ENCODE data around the gene RIPOR3. TPM values are rescaled to one million over a fixed set of nuclear protein-coding genes. Genes with fewer than 3 reads are reported as not detected.

The RIPOR3 gene
- total and polyA plus RNA-seq, 9 of the 15 experiments (the other 6 are each of a cell fraction or from before 2014, with no cell fraction given), result 3.3 to 62.7 (median 21.4) TPM

DNA sequence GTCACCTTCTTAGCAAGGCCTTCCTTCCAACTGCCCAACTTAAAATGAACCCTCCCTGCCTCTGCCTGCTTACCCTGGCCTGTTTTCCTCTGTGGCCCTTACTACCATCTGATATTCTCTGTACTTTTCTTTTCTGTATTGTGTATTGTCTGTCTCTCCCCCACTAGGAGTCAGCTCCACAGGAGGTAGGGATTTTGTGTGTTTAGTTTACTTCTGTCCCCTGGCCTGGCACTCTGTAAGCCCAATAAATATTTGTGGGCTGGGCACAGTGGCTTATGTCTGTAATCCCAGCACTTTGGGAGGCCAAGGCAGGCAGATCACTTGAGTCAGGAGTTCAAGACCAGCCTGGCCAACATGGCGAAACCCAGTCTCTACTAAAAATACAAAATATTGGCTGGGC, 72.8 kb downstream of the RIPOR3 start:
- intact Hi-C loops (cut with micrococcal nuclease) (no loop called here), in situ Hi-C loops (cut with MboI) (no loop called here)
- Histone ChIP-seq H3K27me3 (ENCODE audit: control insufficient read depth in 2 of 2, insufficient read depth in 2 of 2, low read length in 2 of 2) (no peaks in the 10 kb centered on the region), H3K4me2 (ENCODE audit: insufficient read depth, low read length) (no peak overlapping the region), H3K36me3 (ENCODE audit: control insufficient read depth, insufficient read depth, low read length) (peaks cover 81% of the 10 kb centered on the region), H3K9me1 (ENCODE audit: control insufficient read depth, insufficient read depth, low read length) (no peaks in the 10 kb centered on the region), H3K9me3 (replicated peaks; ENCODE audit: control insufficient read depth, insufficient read depth, low read depth, low read length) (no peaks in the 10 kb centered on the region), H3K4me3 (no peak overlapping the region), H3K4me1 (replicated peaks in 1 of 2; ENCODE audit: control insufficient read depth in 2 of 2, insufficient read depth in 2 of 2, low read length in 2 of 2) (0 out of 5 replicates have a peak, but pooled peaks cover 0 to 4% of the 10 kb centered on the region in 2 experiments), H2AFZ (ENCODE audit: low read depth, low read length) (no peak overlapping the region), H3K79me2 (ENCODE audit: control insufficient read depth, insufficient read depth, low read length) (no peaks in the 10 kb centered on the region), H3K9ac (ENCODE audit: insufficient read depth in 1 of 2, low read depth in 2 of 2, low read length in 2 of 2) (no peak overlapping the region), H3K27ac (ENCODE audit: extremely low read depth, low read depth, low read length) (no peak overlapping the region), H4K20me1 (replicated peaks; ENCODE audit: control insufficient read depth, insufficient read depth, low read length) (no peaks in the 10 kb centered on the region)
- no TSS peak for BruUV-seq (replicated peaks)
- ChIA-PET POLR2A (no interaction called here), CTCF (ENCODE audit: low intra/inter-chr PET ratio) (no interaction called here)
- DNase-seq (ENCODE audit: extremely low read depth in 1 of 4, low spot score in 3 of 4) (no peak), FAIRE-seq (no peak), ATAC-seq (no peak)
- no peak for TF ChIP-seq DPF2 (IDR thresholded peaks at IDR 0.05)
- TF ChIP-seq, protein P1, sequence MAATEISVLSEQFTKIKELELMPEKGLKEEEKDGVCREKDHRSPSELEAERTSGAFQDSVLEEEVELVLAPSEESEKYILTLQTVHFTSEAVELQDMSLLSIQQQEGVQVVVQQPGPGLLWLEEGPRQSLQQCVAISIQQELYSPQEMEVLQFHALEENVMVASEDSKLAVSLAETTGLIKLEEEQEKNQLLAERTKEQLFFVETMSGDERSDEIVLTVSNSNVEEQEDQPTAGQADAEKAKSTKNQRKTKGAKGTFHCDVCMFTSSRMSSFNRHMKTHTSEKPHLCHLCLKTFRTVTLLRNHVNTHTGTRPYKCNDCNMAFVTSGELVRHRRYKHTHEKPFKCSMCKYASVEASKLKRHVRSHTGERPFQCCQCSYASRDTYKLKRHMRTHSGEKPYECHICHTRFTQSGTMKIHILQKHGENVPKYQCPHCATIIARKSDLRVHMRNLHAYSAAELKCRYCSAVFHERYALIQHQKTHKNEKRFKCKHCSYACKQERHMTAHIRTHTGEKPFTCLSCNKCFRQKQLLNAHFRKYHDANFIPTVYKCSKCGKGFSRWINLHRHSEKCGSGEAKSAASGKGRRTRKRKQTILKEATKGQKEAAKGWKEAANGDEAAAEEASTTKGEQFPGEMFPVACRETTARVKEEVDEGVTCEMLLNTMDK (IDR thresholded peaks at IDR 0.05; ENCODE audit: borderline replicate concordance, insufficient read depth, low read depth, low read length, poor library complexity, severe bottlenecking), result no peak
- TF ChIP-seq, protein P2, sequence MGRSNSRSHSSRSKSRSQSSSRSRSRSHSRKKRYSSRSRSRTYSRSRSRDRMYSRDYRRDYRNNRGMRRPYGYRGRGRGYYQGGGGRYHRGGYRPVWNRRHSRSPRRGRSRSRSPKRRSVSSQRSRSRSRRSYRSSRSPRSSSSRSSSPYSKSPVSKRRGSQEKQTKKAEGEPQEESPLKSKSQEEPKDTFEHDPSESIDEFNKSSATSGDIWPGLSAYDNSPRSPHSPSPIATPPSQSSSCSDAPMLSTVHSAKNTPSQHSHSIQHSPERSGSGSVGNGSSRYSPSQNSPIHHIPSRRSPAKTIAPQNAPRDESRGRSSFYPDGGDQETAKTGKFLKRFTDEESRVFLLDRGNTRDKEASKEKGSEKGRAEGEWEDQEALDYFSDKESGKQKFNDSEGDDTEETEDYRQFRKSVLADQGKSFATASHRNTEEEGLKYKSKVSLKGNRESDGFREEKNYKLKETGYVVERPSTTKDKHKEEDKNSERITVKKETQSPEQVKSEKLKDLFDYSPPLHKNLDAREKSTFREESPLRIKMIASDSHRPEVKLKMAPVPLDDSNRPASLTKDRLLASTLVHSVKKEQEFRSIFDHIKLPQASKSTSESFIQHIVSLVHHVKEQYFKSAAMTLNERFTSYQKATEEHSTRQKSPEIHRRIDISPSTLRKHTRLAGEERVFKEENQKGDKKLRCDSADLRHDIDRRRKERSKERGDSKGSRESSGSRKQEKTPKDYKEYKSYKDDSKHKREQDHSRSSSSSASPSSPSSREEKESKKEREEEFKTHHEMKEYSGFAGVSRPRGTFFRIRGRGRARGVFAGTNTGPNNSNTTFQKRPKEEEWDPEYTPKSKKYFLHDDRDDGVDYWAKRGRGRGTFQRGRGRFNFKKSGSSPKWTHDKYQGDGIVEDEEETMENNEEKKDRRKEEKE (IDR thresholded peaks at IDR 0.05; ENCODE audit: borderline replicate concordance in 1 of 2, control insufficient read depth in 1 of 2, low read depth in 2 of 2, low read length in 1 of 2), result no peak
- 88% methylated on average over 1 of the region's 1 CpG for WGBS (ENCODE audit: insufficient coverage, low coverage, missing lambda C conversion rate)

Data from K562 (cell line).